Panc1 (cell line): ENCODE measurements around the gene TWNK. TPM values are rescaled to one million over a fixed set of nuclear protein-coding genes. Genes with fewer than 3 reads are reported as not detected.

ENCODE experiments used
- ATAC-seq: fragments of 200-7000 bp; cut with Tn5 transposase; 2 replicates; pipeline ENCODE4 v1.9.1; 2020; ENCODE audit warnings: mild to moderate bottlenecking, moderate library complexity
- BruUV-seq: library from RNA; stranded (reverse); fragments of 400-500 nt; replicated peaks from 2 replicates; lab custom pipeline; 2021; lab: Mats Ljungman, UMichigan
- CTCF ChIA-PET: fragments of 300-600 bp; sonication (Branson Sonifier 250); formaldehyde crosslinking; loops from one replicate; lab custom pipeline; 2022; ENCODE audit warnings: antibody characterized with exemption; lab: Charles Lee
- POLR2A ChIA-PET: fragments of 300-600 bp; sonication (Branson Sonifier 250); formaldehyde crosslinking; loops from one replicate; lab custom pipeline; 2022; ENCODE audit warnings: antibody characterized with exemption; lab: Charles Lee
- DNase-seq: peaks from one replicate; pipeline ENCODE4 v3.0.0-alpha.2; 2010; ENCODE audit warnings: low read depth, low spot score
- H3K27ac ChIP-seq: 2 replicates; pipeline ENCODE4 v1.5.1; 2011; ENCODE audit warnings: mild to moderate bottlenecking, low read length, inconsistent platforms
- H3K27me3 ChIP-seq: fragments of 200-500 bp; sonication (Bioruptor generic); 2 replicates; pipeline ENCODE4 v1.6.0; 2014; ENCODE audit warnings: low read length, inconsistent platforms; ENCODE audit not compliant: control insufficient read depth, insufficient read depth
- H3K36me3 ChIP-seq: fragments of 200-500 bp; sonication (Bioruptor generic); 2 replicates; pipeline ENCODE4 v1.5.1; 2014; ENCODE audit warnings: inconsistent platforms, mild to moderate bottlenecking, low read length, moderate library complexity; ENCODE audit not compliant: control insufficient read depth, insufficient read depth
- H3K4me1 ChIP-seq: 2 replicates; pipeline ENCODE4 v1.5.1; 2011; ENCODE audit warnings: inconsistent platforms, mild to moderate bottlenecking, low read length, moderate library complexity; ENCODE audit not compliant: control insufficient read depth, insufficient read depth
- H3K4me3 ChIP-seq, 2 experiments: 2 replicates each; pipeline ENCODE4 v1.5.1; 2011 to 2012; ENCODE audit warnings: low read depth in 2 of 2, low read length in 2 of 2, mild to moderate bottlenecking in 2 of 2, inconsistent platforms in 1 of 2, moderate library complexity in 1 of 2
- H3K9me3 ChIP-seq: fragments of 200-500 bp; sonication (Bioruptor generic); 2 replicates; pipeline ENCODE4 v1.5.1; 2014; ENCODE audit warnings: low read depth, mild to moderate bottlenecking, inconsistent platforms, low read length, moderate library complexity; ENCODE audit not compliant: control insufficient read depth, insufficient read depth
- POLR2AphosphoS5 ChIP-seq: IDR thresholded peaks from 2 replicates; pipeline ENCODE4 v1.6.1; 2012; ENCODE audit warnings: mild to moderate bottlenecking, low read depth, low read length, moderate library complexity
- SIN3A ChIP-seq: IDR thresholded peaks from 2 replicates; pipeline ENCODE4 v1.6.1; 2012; ENCODE audit warnings: low read depth, mild to moderate bottlenecking, low read length, moderate library complexity, borderline replicate concordance; ENCODE audit not compliant: insufficient read depth
- TCF7L2 ChIP-seq: IDR thresholded peaks from 2 replicates; pipeline ENCODE4 v1.6.1; 2011; ENCODE audit warnings: mild to moderate bottlenecking, low read depth, low read length, inconsistent platforms
- in situ Hi-C: cut with HindIII; loops from 2 replicates; pipeline ENCODE4 v1.10.0; 2016; ENCODE audit warnings: low sequenced_read_pairs, low pct_unique_long_range_greater_than_20kb
- intact Hi-C: fragments of 100-400 bp; cut with micrococcal nuclease; formaldehyde crosslinking; loops from one replicate; pipeline ENCODE4 v1.10.0; 2022; ENCODE audit not compliant: unreplicated experiment
- total RNA-seq: library from RNA; stranded (reverse); gene quantifications from one replicate; pipeline ENCODE4 v1.2.1, GENCODE V29; 2021; ENCODE audit not compliant: unreplicated experiment
- TF ChIP-seq, protein P1 (sequence below), 2 experiments: IDR thresholded peaks; 2 replicates each; pipeline ENCODE4 v1.6.1; 2011 to 2012; ENCODE audit warnings: low read depth in 2 of 2, control low read depth in 1 of 2, low read length in 1 of 2, mild to moderate bottlenecking in 1 of 2, moderate library complexity in 1 of 2; ENCODE audit not compliant: insufficient read depth in 1 of 2
- TF ChIP-seq, protein P2 (sequence below): fragments of 450-650 bp; IDR thresholded peaks from 2 replicates; pipeline ENCODE4 v1.5.1; 2017; ENCODE audit warnings: mild to moderate bottlenecking

Gene TWNK
- total RNA-seq, 1 experiment from 2014 or later: 30.5 TPM

DNA sequence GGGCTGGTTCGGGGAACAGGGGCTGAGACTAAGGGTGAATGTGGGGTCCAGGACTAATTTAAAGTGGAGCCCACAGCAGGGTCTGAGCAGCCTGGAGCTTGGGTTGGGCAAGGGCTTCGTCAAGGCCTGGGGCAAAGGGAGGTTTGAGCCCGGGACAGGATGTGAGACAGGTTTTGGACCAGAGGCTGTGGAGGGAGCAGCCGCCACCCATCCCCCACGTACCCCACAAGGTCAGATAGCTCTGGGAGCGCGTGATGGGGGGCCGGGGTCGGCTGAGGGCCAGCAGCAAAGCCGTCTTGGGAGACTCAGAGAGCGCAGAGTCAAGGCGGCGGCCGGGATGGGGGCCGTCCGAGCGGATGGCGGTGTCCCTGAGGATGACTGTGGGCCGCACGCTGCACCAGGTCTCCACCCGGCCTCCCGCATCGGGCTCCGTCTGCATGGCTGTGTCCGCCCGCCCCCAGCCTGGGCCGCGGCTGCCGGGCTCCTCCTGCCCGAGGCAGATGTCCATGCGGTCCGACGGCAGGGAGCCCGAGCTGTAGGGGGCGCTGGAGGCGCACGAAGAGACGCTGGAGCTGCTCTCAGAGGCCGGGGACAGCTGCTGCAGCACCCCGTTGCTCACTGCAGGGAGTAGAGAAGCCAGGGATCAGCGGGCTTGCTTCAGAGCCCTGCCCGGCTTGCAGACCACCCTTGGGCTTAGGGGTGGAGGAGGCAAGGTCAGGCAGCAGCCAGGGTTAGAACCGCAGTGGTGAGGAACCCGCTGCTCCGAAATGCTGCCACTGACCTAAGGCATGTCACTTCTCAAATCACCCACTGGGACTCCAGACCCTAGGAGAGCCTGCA is 31.5 kb downstream of the TWNK start:
- ATAC-seq: peak; percentile 88
- no TSS peak for BruUV-seq

DNA sequence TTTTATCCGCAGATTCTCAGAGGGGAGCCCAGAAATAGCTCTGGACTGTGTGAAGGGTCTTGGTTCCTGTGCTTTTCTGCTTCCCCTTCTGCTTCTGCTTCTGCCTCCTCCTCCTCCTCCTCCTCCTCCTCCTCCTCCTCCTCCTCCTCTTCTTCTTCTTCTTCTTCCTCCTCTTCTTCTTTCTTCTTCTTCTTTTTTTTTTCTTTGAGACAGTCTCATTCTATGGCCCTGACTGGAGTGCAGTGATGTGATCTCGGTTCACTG is 32.0 kb downstream of the TWNK start:
- Histone ChIP-seq H3K4me3 (no peak overlapping the region), H3K4me1 (peaks cover 2% of the 10 kb centered on the region; the same call in 1 of the 2 replicates), H3K36me3 (no peaks in the 10 kb centered on the region), H3K27ac (no peak overlapping the region), H3K9me3 (no peaks in the 10 kb centered on the region), H3K27me3 (no peaks in the 10 kb centered on the region)
- TF ChIP-seq SIN3A (no peak), POLR2AphosphoS5 (no peak), TCF7L2 (no peak)
- TF ChIP-seq, protein P1, sequence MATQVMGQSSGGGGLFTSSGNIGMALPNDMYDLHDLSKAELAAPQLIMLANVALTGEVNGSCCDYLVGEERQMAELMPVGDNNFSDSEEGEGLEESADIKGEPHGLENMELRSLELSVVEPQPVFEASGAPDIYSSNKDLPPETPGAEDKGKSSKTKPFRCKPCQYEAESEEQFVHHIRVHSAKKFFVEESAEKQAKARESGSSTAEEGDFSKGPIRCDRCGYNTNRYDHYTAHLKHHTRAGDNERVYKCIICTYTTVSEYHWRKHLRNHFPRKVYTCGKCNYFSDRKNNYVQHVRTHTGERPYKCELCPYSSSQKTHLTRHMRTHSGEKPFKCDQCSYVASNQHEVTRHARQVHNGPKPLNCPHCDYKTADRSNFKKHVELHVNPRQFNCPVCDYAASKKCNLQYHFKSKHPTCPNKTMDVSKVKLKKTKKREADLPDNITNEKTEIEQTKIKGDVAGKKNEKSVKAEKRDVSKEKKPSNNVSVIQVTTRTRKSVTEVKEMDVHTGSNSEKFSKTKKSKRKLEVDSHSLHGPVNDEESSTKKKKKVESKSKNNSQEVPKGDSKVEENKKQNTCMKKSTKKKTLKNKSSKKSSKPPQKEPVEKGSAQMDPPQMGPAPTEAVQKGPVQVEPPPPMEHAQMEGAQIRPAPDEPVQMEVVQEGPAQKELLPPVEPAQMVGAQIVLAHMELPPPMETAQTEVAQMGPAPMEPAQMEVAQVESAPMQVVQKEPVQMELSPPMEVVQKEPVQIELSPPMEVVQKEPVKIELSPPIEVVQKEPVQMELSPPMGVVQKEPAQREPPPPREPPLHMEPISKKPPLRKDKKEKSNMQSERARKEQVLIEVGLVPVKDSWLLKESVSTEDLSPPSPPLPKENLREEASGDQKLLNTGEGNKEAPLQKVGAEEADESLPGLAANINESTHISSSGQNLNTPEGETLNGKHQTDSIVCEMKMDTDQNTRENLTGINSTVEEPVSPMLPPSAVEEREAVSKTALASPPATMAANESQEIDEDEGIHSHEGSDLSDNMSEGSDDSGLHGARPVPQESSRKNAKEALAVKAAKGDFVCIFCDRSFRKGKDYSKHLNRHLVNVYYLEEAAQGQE (IDR thresholded peaks at IDR 0.05; ENCODE audit: insufficient read depth in 1 of 2, low read depth in 2 of 2, low read length in 1 of 2): no peak
- TF ChIP-seq, protein P2, sequence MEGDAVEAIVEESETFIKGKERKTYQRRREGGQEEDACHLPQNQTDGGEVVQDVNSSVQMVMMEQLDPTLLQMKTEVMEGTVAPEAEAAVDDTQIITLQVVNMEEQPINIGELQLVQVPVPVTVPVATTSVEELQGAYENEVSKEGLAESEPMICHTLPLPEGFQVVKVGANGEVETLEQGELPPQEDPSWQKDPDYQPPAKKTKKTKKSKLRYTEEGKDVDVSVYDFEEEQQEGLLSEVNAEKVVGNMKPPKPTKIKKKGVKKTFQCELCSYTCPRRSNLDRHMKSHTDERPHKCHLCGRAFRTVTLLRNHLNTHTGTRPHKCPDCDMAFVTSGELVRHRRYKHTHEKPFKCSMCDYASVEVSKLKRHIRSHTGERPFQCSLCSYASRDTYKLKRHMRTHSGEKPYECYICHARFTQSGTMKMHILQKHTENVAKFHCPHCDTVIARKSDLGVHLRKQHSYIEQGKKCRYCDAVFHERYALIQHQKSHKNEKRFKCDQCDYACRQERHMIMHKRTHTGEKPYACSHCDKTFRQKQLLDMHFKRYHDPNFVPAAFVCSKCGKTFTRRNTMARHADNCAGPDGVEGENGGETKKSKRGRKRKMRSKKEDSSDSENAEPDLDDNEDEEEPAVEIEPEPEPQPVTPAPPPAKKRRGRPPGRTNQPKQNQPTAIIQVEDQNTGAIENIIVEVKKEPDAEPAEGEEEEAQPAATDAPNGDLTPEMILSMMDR: no peak
- intact Hi-C loops: no loop called here
- ChIA-PET CTCF (interaction anchor here (0.6 to 3.3 kb wide), 7 partner anchors 12 to 36 kb away, joined by 3 to 22 read pairs (median 5); partner anchors contain the start of genes PDZD7 and SFXN3), POLR2A (interaction anchor here (0.6 kb wide), 1 partner anchor 57 kb away, joined by 5 read pairs; no protein-coding TSS in a partner anchor)
- no TSS peak for BruUV-seq
- in situ Hi-C loops: no loop called here
- ATAC-seq (no peak), DNase-seq (no peak)

More for the DNA sequence above, 31.5 kb downstream of the TWNK start:
- CTCF ChIA-PET: interaction anchor here (1.0 to 3.3 kb wide), 8 partner anchors 12 to 36 kb away, joined by 3 to 22 read pairs (median 5); partner anchors contain the start of genes PDZD7 and SFXN3
- Histone ChIP-seq H3K4me3 (no peak overlapping the region), H3K27ac (no peak overlapping the region), H3K36me3 (no peaks in the 10 kb centered on the region), H3K9me3 (no peaks in the 10 kb centered on the region), H3K4me1 (peaks cover 2% of the 10 kb centered on the region; the same call in 1 of the 2 replicates), H3K27me3 (no peaks in the 10 kb centered on the region)
- TF ChIP-seq, protein P1 (IDR thresholded peaks at IDR 0.05; ENCODE audit: insufficient read depth in 1 of 2, low read depth in 2 of 2, low read length in 1 of 2): no peak
- TF ChIP-seq TCF7L2 (no peak), SIN3A (no peak), POLR2AphosphoS5 (no peak)
- TF ChIP-seq, protein P2: peak; percentile 97
- intact Hi-C loops (no loop called here), in situ Hi-C loops (no loop called here)
- DNase-seq: no peak
- POLR2A ChIA-PET: interaction anchor here (0.6 kb wide), 1 partner anchor 21 kb away, joined by 14 read pairs; no protein-coding TSS in a partner anchor
